Vagina (tissue), 2 donors: Measurements from ENCODE around the gene SLC41A2. TPM values are rescaled to one million over a fixed set of nuclear protein-coding genes. Genes with fewer than 3 reads are reported as not detected.

Experiments used
- DNase-seq, 2 donors: peaks; one replicate each; pipeline ENCODE4 v3.0.0-alpha.2; 2017; ENCODE audit errors: extremely low spot score in 2 of 2
- H3K27ac ChIP-seq: fragments of 200-600 bp; sonication (generic); one replicate; pipeline ENCODE4 v1.5.1; 2019
- H3K27me3 ChIP-seq: fragments of 200-600 bp; sonication (generic); one replicate; pipeline ENCODE4 v1.5.1; 2019
- H3K36me3 ChIP-seq, 2 donors: fragments of 200-600 bp; sonication (generic); one replicate each; pipeline ENCODE4 v1.5.1; 2017 to 2019
- H3K4me1 ChIP-seq: fragments of 200-600 bp; sonication (generic); one replicate; pipeline ENCODE4 v1.5.1; 2019
- H3K4me3 ChIP-seq, 2 donors: fragments of 200-600 bp; sonication (generic); 1 replicate in 1 of 2; 2 replicates in 1 of 2; pipeline ENCODE4 v1.5.1; 2016 to 2019
- H3K9me3 ChIP-seq: fragments of 200-600 bp; sonication (generic); one replicate; pipeline ENCODE4 v1.5.1; 2019
- POLR2A ChIP-seq, 2 donors: fragments of 450-650 bp; IDR thresholded peaks; one replicate each; pipeline ENCODE4 v1.6.1; 2017; ENCODE audit warnings: antibody characterized with exemption in 2 of 2, mild to moderate bottlenecking in 2 of 2, moderate library complexity in 2 of 2
- POLR2AphosphoS5 ChIP-seq, 2 donors: sonication (generic); formaldehyde crosslinking; IDR thresholded peaks; one replicate each; pipeline ENCODE4 v1.9.0; 2017; ENCODE audit warnings: antibody characterized with exemption in 2 of 2, mild to moderate bottlenecking in 2 of 2, low read depth in 1 of 2; ENCODE audit not compliant: insufficient read depth in 1 of 2
- intact Hi-C: fragments of 100-400 bp; cut with DNase I; formaldehyde crosslinking; loops from one replicate; pipeline ENCODE4 v1.15.1; 2023
- total RNA-seq: library from RNA; depleted of rRNA; stranded (reverse); fragments of >200 nt; gene quantifications from one replicate; pipeline ENCODE4 v1.2.3, GENCODE V29; 2016
- TF ChIP-seq, protein P1 (sequence below), 3 experiments: fragments of 450-650 bp in 2 of 3; fragments of 200-600 bp in 1 of 3; sonication (generic) in 1 of 3; IDR thresholded peaks; one replicate each; pipeline ENCODE4 v1.5.1; 2017 to 2019; ENCODE audit warnings: antibody characterized with exemption in 3 of 3, mild to moderate bottlenecking in 2 of 3, moderate library complexity in 2 of 3

SLC41A2 gene
- total RNA-seq, 1 donor from 2014 or later = 19.9 TPM

DNA sequence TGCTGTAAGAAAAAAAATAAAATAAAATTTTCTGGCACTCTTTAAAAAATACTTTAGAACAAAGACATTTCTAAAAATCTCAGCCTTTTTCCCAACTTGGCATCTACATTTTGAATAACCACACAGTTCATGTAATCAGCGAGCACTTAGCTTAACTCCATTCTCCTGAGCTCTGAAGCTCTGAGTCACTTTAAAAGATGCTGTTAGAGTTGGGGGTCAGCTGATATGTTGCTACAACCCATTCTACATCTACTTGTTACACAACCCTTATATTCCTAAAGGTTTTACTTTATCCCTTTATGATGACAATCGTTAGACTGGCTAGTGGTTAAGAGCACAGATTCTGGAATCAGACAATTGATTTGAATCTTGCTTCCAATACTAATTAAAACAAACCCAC, 48.3 kb downstream of the SLC41A2 start:
- no peak for DNase-seq
- Histone ChIP-seq H3K4me1 (no peaks in the 10 kb centered on the region), H3K27me3 (no peaks in the 10 kb centered on the region), H3K36me3 (no peaks in the 10 kb centered on the region), H3K27ac (peak overlapping the region; percentile 26), H3K4me3 (no peak overlapping the region), H3K9me3 (no peaks in the 10 kb centered on the region)
- TF ChIP-seq POLR2A (IDR thresholded peaks at IDR 0.05) = no peak
- TF ChIP-seq POLR2AphosphoS5 (IDR thresholded peaks at IDR 0.05; ENCODE audit: insufficient read depth in 1 of 2, low read depth in 1 of 2) = no peak
- TF ChIP-seq, protein P1, sequence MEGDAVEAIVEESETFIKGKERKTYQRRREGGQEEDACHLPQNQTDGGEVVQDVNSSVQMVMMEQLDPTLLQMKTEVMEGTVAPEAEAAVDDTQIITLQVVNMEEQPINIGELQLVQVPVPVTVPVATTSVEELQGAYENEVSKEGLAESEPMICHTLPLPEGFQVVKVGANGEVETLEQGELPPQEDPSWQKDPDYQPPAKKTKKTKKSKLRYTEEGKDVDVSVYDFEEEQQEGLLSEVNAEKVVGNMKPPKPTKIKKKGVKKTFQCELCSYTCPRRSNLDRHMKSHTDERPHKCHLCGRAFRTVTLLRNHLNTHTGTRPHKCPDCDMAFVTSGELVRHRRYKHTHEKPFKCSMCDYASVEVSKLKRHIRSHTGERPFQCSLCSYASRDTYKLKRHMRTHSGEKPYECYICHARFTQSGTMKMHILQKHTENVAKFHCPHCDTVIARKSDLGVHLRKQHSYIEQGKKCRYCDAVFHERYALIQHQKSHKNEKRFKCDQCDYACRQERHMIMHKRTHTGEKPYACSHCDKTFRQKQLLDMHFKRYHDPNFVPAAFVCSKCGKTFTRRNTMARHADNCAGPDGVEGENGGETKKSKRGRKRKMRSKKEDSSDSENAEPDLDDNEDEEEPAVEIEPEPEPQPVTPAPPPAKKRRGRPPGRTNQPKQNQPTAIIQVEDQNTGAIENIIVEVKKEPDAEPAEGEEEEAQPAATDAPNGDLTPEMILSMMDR (IDR thresholded peaks at IDR 0.05) = no peak
- intact Hi-C loops = no loop called here

Other genes starting within 250 kb of the SLC41A2 start
- 13.3 TPM for gene NOPCHAP1, start 28.0 kb upstream of the SLC41A2 start, total RNA-seq
- 5.4 TPM for gene ALDH1L2, start 126.2 kb upstream of the SLC41A2 start, total RNA-seq
- 51.1 TPM for gene WASHC4, start 149.4 kb upstream of the SLC41A2 start, total RNA-seq